ENCODE measurements around the gene KRIT1. TPM values are rescaled to one million over a fixed set of nuclear protein-coding genes. Genes with fewer than 3 reads are reported as not detected.

KRIT1 gene
- total RNA-seq, 1 experiment from 2014 or later, result 23.7 TPM

- Histone ChIP-seq H3K27ac (ENCODE audit: low read length) (no peak overlapping the region), H4K20me1 (ENCODE audit: low read length) (no peaks in the 10 kb centered on the region), H3K4me1 (ENCODE audit: insufficient read depth, low read length) (no peaks in the 10 kb centered on the region), H3K4me2 (ENCODE audit: low read length) (no peak overlapping the region), H3K27me3 (ENCODE audit: low read length) (no peaks in the 10 kb centered on the region), H3K9me2 (replicated peaks; ENCODE audit: low read length) (no peaks in the 10 kb centered on the region), H3K9me3 (ENCODE audit: low read length) (no peaks in the 10 kb centered on the region), H3K4me3 (ENCODE audit: low read length) (no peak overlapping the region), H3K79me2 (ENCODE audit: low read length) (no peaks in the 10 kb centered on the region), H3K36me3 (ENCODE audit: low read depth, low read length) (no peaks in the 10 kb centered on the region), H3F3A (ENCODE audit: low read length, unreplicated experiment) (no peaks in the 10 kb centered on the region), H2AFZ (ENCODE audit: low read length) (no peak overlapping the region), H3K9ac (ENCODE audit: low read length) (no peak overlapping the region)
- TF ChIP-seq CTCF (conservative IDR thresholded peaks at IDR 0.05; ENCODE audit: low read depth, low read length) (no peak), EZH2 (IDR thresholded peaks at IDR 0.05; ENCODE audit: low read length, unreplicated experiment) (no peak), EZH2phosphoT487 (IDR thresholded peaks at IDR 0.05; ENCODE audit: borderline replicate concordance, low read length) (no peak)
- intact Hi-C loops (cut with micrococcal nuclease), result no loop called here
- ATAC-seq (no peak), DNase-seq (no peak)
- BruUV-seq (replicated peaks), result no TSS peak
- POLR2A ChIA-PET (ENCODE audit: unreplicated experiment), result no interaction called here
- CTCF ChIA-PET, result no interaction called here
These were observed 95.9 kb downstream of the KRIT1 start for GRCh38 chr7:92149736-92150239.

Small RNAs within 50 kb of the gene (microRNA-seq; reads per million reads assigned to microRNA genes)
- not detected for gene MIR1285-1 (ENCODE audit: unreplicated experiment)

Other genes starting within 250 kb of the KRIT1 start
- 52.3 and 58.3 TPM in 2 replicates for gene CYP51A1, start 111.4 kb downstream of the KRIT1 start, total RNA-seq (2014; rRNA removed)
- gene LRRD1, start 66.8 kb downstream of the KRIT1 start, total RNA-seq (2014; rRNA removed), result not detected in 2 replicates
- gene ANKIB1, start 60 bp upstream of the KRIT1 start, total RNA-seq (2014; rRNA removed), result 25.1 and 32.1 TPM in 2 replicates
- gene GATAD1, start 201.6 kb upstream of the KRIT1 start, total RNA-seq (2014; rRNA removed), result 15.8 and 20.0 TPM in 2 replicates
- gene ERVW-1, start 232.0 kb upstream of the KRIT1 start, total RNA-seq (2014; rRNA removed), result not detected in 2 replicates

Data from PC-3 (cell line).